Measurements from ENCODE around the gene GID8.

GID8 gene

DNA sequence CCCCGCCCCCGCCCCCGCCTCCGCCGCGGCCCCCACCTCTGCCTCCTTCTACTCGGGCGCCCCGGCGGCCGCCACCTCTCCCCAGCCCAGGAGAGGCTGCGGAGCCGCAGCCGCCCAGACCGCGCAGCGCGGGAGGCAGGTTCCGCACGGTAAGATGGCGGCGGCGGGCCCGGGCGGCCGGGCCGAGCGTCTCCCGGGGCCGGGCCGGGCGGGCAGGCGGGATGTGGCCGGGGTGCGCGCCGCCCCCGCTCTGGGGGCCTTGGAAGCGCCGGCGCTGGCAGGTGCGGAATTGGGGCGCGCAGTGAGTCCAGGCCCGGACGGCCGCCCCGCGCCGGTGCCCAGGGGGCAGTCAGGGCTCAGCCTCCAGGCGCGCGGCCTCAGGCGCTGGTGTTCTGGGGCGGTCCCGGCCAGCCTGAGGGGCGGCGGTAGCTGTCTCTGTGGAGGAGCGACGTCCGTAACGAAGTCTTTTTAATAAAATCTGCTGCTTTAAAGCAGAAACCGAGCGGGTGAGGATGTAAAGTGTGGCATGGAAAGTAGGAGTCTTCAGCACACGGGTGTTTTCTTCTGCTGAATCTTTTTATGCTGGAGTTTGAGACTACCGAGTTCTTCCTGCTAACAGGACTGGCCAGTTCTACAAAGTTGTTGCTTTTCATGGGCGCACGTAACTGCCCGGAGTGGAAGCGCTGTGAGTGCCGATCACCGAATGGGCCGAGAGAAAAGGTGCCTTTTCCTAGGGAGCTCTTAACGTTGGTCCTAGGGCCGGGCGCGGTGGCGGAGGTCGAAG is at the start of gene GID8:
Gene GID8, plus strand, starts transcription at position 43 of the 784 bp plus-strand sequence. CDS start 3,356 bp downstream, outside the sequence.
- peak; percentile 64 for DNase-seq

DNA sequence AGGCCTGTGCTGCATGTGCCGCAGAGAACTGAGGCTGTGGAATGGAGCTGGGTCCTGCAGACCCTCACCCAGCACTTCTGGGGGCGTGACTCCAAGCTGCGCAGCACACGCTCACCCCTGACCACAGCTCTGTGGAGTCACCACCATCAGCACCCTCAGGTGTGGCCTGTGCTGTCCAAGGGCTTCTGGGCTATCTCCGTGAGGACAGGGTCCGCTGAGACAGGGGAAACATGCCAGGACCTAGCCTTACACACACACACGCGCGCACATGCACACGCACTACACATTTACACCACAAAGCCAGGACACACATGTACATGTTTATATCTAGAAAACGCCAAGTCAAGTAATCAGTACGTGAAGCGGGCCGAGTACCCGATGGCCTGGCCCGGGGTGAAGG is 49.5 kb upstream of the GID8 start:
- DNase-seq: no peak

DNA sequence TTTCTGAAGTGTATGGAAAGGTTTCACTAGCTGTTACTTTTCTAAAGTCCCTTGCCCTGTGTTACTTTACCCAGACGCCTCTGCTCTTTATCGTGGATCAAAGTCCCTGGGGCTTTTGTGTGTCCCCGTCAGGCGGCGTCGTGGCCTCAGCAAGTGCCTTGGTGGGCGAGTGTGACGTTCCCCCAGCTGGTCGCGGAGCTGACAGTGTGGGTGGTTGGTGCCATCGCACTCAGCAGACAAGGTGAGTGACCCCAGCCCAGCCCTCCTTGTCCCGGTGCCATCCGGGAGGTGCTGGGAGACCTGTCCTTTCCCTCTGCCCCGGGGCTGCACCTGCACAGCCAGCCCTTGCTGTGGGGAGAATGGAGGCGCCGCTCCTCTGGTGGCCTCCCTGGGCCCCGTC is 49.0 kb upstream of the GID8 start:
- DNase-seq: no peak

DNA sequence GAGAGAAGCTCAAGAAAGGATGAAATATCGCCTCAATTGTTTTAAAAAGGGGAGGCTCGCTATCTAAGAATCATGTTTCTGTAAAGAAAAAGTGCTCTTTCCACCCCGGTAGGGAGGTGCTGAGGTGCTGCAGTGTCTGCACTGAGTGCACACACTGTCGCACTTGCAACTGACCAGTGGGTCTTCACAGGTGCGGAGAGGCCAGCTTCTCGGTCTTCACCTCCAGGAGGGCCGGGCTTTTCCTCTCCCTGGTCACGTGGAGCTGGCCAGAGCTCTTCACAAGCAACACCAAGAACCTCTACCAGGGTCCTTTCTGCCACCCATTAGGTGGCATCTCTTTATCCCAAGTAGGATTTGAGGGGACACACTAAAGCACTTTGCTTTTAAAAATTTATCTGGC is 48.5 kb upstream of the GID8 start:
- DNase-seq: no peak

DNA sequence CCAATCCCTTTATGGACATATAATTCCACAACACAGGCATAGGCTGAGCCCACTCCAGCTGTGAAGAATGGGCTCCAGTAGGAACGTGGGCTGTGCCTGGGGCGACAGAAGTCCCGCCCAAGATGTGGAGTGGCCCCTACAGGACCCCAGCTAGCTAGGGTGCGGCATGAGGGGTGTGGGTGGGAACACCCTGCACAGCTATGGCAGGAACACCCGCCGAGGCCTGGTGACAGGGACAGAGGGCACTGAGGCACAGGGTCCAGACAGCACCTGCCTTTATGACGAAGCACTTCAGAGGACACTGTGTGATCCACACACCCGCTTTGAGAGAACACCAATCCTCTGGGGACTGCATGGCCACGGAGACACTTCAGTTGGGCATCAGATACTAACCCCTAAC is 48.1 kb upstream of the GID8 start:
- DNase-seq: no peak

DNA sequence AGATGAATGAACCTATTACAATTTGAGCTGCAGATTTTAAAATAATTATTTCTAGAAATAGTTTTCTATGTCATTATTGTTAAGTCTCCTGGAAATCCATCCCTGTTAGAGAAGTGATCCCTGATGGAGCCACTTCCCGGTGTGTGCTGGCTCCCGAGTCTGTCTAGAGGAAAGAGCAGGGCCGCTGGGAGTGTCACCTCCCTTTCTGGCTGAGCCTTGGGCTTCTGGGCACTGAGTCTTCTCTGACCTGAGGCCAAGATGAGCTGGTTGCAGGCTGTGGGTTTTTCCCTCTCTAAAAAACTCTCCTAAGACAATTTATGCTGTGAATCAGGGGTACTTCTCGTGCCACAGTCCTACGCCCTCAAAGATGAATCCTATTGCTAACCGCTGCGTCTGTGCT is 47.5 kb upstream of the GID8 start:
- DNase-seq: no peak

DNA sequence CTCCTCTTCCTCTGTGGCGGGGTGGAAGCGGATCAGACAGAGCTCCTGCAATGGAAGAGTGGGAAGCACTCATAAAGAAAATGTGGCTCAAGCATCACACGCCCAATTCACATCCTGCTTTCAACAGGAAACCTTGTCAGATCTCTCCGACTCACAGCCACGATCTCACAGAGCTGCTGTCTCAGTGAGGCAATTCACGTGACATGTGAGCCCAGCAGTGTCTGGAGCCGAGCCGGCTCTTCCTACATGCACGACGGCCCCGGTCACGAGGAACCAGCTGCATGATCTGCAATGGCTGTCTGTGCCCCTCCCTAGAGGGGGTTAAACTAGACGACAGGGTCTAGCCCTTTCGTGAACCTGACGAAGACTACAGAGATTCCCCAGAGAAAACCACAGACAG is 46.8 kb upstream of the GID8 start:
- DNase-seq: no peak

DNA sequence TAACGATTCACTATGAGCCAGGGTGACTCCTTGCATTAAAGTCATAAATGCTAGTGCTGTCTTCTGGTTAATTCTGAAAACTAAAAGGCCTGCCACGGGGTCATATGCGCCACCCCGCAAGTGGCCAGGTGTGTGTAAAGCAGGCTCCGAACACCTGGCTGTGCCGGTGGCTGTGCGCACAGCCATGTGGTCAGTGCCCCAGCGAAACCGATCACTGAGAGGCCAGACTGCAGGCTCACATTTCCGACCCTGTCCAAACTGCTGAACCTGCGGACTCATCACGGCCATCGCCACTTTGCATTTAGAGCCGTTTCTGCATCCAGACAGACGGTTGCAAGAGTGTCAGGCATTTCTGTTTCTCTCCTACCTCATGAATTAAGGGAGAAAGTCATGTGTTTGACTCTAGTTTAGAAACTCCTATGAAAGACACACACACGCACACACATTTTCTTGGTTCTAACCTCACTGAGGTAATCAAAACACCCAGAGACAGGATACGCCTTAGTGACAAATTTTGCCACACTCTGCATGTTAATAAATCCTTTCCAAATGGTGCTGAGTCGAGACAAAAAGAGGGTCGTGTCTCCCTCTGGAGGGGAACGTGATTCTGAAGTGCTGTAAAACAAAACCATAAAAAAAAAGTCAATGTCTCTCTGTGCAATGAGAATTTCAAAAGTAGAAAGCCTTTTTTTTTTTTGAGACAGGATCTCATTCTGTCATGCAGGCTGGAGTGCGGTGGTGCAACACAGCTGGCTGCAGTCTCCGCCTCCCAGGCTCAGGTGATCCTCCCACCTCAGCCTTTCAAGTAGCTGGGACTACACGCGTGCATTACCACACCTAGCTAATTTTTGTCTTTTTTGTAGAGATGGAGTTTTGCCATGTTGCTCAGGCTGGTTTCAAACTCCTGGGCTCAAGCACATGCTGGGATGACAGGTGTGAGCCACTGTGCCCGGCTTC is 45.3 kb upstream of the GID8 start:
- DNase-seq: no peak

DNA sequence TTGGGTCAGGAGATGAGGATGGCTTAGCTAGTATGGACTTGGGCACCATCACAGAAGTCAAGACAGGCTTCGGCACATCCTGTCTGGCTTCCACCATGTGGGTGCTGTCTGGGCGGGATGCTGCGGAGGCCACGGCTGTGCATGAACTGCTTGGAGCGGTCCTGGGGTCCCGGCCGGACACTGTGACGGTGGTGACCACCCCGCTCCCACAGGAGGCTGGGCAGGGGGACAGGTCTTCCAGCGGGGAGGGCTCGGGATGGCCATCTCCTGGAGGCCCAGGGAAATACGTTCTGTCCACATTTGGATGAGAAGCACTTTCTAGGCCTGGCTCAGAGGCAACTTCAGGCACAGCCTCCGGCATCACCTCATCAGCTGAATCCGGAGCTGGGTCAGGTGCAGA is 44.2 kb upstream of the GID8 start:
- no peak for DNase-seq

DNA sequence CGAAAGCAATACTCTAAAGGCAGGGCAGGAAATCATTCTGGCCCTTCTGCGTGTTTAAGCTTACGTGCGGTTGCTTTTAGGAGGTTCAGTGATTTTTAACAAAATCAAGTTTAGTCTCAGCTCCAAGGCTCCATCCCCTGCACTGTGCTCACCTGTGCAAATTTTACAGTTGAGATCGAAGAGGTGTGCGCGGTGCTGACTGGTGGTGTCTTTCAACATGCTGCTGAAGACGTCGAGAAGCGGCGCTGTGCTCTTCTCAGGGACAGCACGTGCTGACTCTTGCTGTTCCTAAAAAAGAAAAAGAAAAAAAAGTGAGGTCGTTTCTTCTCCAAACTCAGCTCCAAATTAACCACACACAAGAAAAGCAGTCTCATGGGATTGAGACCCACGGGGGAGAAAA is 43.7 kb upstream of the GID8 start:
- no peak for DNase-seq

DNA sequence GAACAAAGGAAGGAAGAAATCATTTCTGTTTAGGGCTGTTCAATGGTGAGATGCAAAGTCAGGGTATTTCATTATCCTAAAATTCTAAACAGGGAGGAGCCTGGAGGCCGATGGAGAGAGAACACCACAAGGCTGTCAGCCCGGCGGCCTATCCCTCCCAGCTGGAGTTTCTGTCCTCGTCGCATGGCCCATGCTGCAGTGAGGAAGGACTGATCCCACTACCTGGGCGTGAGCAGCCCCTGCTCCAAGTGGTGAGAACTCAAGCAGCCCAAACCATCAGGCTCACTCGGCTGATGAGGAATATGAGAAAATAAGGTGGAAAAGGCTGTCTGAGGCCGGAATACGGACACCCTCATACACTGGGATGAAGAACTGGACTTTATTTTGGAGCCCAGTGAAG is 42.4 kb upstream of the GID8 start:
- DNase-seq: no peak

DNA sequence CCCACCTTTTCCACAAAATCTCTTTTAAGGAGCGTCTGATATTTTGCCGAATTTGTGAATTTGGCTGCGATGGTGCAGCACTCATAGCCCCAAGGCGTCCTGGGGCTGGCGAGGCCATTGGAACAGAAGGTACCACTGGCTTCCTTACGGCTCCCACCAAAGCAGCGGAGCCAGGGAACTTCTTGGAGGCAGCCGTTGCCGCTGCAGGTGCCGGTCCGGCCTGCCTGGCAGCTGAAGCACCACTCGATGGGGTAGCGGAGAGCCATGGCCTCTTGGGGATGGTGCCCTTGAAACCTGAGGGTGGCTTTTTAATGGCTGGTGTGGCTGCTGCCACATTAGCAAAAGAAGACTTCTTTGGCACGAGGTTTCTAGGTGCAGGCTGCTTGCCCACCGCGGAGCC is 41.4 kb upstream of the GID8 start:
- DNase-seq: no peak

DNA sequence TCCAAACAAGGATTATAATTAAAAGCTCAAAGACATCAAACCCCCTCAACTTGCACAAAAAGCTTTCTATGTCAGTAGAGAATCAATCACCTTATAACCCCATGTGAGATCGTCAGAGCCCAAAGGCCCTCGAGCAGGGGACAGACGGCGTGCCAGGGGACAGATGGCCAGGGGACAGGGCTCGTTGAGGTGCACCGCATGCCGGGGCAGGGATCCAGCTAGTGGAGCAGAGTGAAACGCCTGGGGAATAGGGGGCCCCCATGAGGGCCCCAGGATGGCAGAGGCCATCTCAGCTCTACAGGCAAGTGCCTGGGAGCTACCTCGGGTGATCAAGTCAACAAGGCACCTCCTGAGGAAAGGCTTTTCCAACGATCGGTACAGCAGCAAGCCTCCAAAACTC is 40.3 kb upstream of the GID8 start:
- no peak for DNase-seq

DNA sequence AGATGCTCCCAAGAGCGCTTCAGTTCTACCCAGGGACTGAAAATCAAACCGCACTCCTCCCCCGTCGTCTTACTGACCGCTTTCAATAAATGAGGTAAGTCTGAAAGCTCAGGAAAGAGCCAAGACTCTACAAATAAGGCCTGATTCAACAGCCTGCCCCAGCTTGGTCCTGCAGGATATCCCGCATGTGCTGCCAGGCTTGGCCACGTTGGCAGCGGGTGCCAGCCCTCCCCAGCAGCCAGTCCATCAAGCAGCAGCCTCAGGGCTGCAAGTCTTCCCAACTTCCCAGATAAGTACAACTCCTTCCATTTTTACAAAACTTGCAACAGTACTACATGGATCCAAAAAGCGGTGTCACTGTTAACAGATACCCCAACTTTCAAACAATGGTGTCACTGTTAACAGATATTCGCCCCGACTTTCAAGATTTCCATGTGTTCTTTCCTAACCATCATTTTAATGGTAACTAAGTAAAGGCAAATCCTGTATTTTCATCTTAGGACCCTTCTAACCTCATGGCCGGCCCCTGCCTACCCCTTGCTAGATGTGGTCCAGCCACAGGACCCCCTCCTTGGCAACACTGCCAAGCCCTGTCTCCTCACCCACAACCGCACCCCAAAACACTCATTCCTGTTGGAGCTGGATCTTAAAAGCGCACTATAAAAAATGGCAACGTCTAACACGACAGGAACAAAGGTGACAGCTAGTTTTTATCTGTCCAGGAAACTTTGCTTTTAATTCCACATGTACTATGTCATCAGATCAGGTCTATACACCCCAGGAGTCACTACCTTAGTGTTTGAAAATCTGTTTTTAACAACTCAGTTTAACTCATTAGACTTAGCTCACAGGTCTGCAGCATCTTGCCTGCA is 39.6 kb upstream of the GID8 start:
- DNase-seq: no peak

DNA sequence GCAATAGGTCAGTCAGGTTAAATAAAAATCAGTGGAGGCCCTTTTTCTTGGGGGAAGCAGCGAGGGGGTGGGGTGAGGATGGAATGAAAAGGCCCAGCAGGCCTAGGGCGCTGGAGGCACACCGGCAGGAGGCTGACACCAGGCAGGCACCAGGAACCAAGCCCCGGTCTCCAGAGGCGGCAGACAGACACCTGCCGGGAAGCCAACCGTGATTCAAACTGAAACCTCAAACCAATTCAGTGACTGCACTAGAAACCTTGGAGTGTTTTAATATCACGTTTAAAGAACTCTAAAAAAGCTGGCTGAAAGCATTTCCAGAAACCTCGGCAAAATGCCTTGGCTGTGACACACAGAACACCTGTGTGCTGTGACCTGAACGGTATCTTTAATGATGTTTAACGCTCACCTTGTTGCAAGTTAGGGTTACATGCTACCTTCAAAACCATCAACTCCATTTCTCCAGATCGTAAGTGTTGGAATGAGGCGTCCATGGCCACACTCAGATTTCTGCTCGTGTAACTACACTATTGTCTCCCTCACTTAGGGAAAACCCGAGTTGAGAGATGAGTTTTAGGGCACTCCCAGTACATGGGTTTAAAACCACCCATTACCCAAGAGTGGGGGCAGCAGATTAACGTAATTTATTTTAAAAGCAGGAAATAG is 38.8 kb upstream of the GID8 start:
- DNase-seq: no peak

DNA sequence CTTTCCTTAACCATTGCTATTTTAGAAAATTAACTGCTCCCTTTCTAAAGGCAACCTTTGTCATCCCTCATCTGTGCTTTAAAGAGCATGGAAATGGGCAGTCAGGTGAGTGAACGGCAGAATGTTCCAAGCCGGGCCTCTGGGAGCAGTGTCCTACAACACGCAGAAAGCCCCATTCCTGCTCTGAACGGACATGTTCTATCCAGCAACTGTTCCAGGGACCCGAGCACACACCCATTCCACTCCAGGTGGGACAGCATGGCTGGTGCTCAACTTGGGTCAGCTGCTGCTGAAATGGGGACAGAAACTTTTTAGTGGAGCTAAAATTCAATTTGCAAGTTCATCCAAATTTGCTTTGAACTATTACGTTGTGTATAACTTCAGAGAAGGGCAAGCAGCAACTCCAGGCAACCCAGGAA is 38.3 kb upstream of the GID8 start:
- DNase-seq: no peak

DNA sequence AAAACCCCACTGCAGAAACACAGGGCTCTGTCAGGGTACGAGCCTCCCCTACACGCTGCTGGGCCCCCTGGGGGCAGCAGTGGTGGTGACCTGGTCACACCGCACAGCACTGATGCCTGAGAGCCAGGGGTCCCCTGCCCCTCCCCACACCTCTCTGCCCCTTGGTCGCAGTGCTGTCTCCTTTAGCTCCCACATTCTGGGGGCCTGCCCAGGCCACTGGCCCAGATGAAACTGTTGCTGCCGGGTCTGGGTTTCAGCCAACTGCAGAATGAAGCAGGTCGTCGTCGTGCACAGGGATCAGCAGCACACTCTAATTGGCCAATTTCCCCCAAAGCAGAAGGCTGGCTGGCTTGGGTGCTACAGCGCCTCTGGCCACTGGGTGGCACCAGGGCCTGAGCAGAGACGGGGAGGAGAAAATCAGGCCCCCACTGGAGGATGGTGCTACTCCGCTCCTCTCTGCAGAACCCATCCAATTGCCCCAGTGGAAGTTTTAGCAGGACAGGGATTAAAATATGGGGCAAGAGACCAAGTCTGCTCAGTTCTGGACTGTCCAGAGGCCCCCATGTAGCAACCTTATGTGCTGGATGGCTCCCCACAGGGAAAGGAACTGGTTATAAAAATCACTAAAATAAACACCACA is 37.8 kb upstream of the GID8 start:
- DNase-seq: peak; percentile 40

DNA sequence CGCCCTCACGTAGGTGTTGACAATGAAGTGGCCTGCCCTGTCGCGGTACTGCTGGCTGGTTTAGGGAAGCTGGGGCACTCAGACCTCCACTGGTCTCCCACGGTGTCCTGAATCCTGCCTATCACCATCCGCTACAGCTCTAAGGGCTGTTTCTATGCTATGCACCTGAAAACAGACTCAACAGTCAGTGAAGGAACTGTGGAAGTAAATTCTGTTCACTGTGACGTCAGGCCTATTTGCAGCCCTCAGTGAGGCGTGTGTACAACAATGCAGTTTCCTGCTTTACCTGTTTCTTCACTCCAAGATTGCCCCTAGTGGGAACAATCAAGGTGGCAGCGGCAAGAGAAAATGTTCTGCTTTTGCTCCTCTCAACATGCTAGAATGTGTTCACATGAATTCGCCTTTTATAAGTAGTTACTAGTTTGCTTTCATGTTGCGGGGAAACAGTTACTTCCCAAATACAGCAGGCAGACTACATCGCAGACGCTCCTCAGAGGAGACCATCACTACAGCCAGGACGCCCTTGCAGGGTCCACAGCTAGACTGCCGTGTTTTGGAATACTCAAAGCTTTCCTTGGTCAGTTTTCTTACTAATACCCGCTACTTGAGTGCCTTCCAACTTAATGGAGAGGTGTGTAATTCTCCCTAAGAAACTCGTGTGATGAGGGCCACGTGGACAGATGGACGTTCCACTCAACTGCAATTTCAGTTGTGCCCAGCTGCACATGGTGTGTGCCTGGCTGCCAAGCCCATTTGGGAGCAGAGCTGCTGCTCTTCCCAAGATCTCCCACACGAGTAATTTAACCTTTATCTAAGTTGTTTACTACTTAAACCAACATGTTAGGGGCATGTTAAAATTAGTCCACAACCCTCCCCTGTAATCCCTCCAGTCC is 37.0 kb upstream of the GID8 start:
- no peak for DNase-seq

DNA sequence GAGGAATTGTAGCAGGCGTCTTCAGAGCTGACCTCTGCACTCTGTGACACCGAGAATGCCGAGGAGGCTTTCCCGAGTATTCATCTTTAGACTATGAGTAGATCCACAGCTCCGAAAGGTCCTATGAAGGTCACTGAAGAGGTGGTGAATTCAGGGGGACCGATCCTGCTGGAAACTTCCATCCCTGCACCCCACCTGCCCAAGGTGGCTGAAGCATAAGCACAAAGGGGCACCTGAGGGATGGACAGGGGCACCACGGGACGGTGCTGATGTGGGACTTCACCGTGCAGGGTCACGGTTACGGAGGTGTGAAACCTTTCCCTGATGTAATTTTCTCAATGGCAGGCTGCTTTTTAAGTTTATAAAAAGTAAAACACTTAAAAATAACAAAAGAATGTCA is 36.1 kb upstream of the GID8 start:
- DNase-seq: no peak

DNA sequence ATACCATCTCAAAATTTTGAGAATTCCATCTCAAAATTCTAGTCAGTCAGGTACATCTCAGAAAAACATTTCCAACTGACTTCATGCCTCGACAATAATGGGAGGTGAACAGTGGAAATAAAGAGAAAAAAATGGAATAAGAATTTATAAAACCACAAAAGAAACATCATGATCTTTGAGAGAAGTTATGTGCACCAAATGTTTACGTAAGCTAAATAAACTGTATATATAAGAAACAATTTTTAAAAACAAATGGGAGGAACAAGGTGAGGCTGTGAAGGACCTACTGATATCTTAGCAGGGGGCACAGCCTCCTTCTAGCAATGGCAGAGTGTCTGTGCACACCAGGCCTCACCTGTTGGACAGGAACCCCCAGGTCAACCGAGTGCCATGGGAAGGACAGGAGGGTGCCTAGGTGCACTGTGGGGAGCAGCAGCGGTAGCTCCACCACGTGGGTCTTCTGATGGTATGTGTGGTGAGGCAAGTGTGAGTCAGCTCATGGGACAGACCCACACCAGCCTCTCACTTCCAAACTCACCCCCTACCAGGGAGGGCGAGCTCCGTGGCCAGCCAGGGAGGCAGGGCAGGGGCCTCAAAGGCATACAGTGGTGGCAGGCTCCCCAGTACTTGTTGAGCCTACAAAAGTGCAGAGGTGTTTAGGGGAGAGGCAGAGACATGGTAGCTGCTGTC is 34.9 kb upstream of the GID8 start:
- no peak for DNase-seq

Data from NCI-H146 (cell line).